Dendritic cell treated with granulocyte-macrophage colony-stimulating factor and Interleukin-4, amounts not matched to agents 40 ng/mL and 50 ng/mL, for 4 days (primary cell): ENCODE measurements around the gene ATP12A.
"Not testable (repeated sequence)": the region's sequence is repeated elsewhere in the genome, so short reads cannot be mapped to it uniquely, and the experiment has no call there.

Experiments used
- H3K27ac Mint-ChIP-seq: one replicate; pipeline ENCODE4 v1.8.0; 2022; ENCODE audit warnings: mild to moderate bottlenecking, mixed read lengths
- H3K27me3 Mint-ChIP-seq: one replicate; pipeline ENCODE4 v1.8.0; 2022; ENCODE audit warnings: mild to moderate bottlenecking, mixed read lengths
- H3K36me3 Mint-ChIP-seq: one replicate; pipeline ENCODE4 v1.8.0; 2022; ENCODE audit warnings: low read depth, mixed read lengths
- H3K4me1 Mint-ChIP-seq: one replicate; pipeline ENCODE4 v1.8.0; 2022; ENCODE audit warnings: low read depth, mixed read lengths
- H3K4me3 Mint-ChIP-seq: one replicate; pipeline ENCODE4 v1.8.0; 2022; ENCODE audit warnings: mild to moderate bottlenecking, moderate library complexity, mixed read lengths
- H3K9me3 Mint-ChIP-seq: one replicate; pipeline ENCODE4 v1.8.0; 2022; ENCODE audit warnings: mixed read lengths
- intact Hi-C: fragments of 100-400 bp; cut with micrococcal nuclease; formaldehyde crosslinking; loops from one replicate; pipeline ENCODE4 v1.15.0; 2022

ATP12A gene

GRCh38 chr13:24716011-24716410, 35.8 kb downstream of the ATP12A start:
- Mint-ChIP-seq H3K27ac (no peak overlapping the region), H3K27me3 (no peaks in the 10 kb centered on the region), H3K36me3 (no peaks in the 10 kb centered on the region), H3K9me3 (no peaks in the 10 kb centered on the region), H3K4me1 (no peaks in the 10 kb centered on the region), H3K4me3 (no peak overlapping the region)
- intact Hi-C loops = no loop called here

- H3K9me3 Mint-ChIP-seq = no peaks in the 10 kb centered on the region
- intact Hi-C loops = no loop called here
- H3K27ac Mint-ChIP-seq = no peak overlapping the region
- H3K27me3 Mint-ChIP-seq = no peaks in the 10 kb centered on the region
- H3K4me1 Mint-ChIP-seq = no peaks in the 10 kb centered on the region
- H3K4me3 Mint-ChIP-seq = no peak overlapping the region
- no peaks in the 10 kb centered on the region for H3K36me3 Mint-ChIP-seq
Observed at GRCh38 chr13:24716446-24716845, 36.2 kb downstream of the ATP12A start.

- Mint-ChIP-seq H3K36me3 (no peaks in the 10 kb centered on the region), H3K4me3 (no peak overlapping the region), H3K27ac (no peak overlapping the region), H3K9me3 (no peaks in the 10 kb centered on the region), H3K4me1 (no peaks in the 10 kb centered on the region), H3K27me3 (no peaks in the 10 kb centered on the region)
- intact Hi-C loops = no loop called here
Observed at GRCh38 chr13:24717217-24717616, 37.0 kb downstream of the ATP12A start.

- no peaks in the 10 kb centered on the region for H3K9me3 Mint-ChIP-seq
- H3K4me3 Mint-ChIP-seq = no peak overlapping the region
- intact Hi-C loops = no loop called here
- H3K27me3 Mint-ChIP-seq = no peaks in the 10 kb centered on the region
- no peaks in the 10 kb centered on the region for H3K36me3 Mint-ChIP-seq
- H3K4me1 Mint-ChIP-seq = no peaks in the 10 kb centered on the region
- H3K27ac Mint-ChIP-seq = no peak overlapping the region
Observed at GRCh38 chr13:24718192-24718965, 38.2 kb downstream of the ATP12A start.

- H3K4me1 Mint-ChIP-seq = no peaks in the 10 kb centered on the region
- no peaks in the 10 kb centered on the region for H3K27me3 Mint-ChIP-seq
- no peaks in the 10 kb centered on the region for H3K36me3 Mint-ChIP-seq
- no peaks in the 10 kb centered on the region for H3K9me3 Mint-ChIP-seq
- H3K4me3 Mint-ChIP-seq = no peak overlapping the region
- intact Hi-C loops = no loop called here
- no peak overlapping the region for H3K27ac Mint-ChIP-seq
Observed at GRCh38 chr13:24719139-24719538, 38.9 kb downstream of the ATP12A start.

- H3K27me3 Mint-ChIP-seq = peaks cover 1% of the 10 kb centered on the region
- no peak overlapping the region for H3K4me3 Mint-ChIP-seq
- no peaks in the 10 kb centered on the region for H3K4me1 Mint-ChIP-seq
- no peak overlapping the region for H3K27ac Mint-ChIP-seq
- H3K36me3 Mint-ChIP-seq = no peaks in the 10 kb centered on the region
- H3K9me3 Mint-ChIP-seq = no peaks in the 10 kb centered on the region
- intact Hi-C loops = no loop called here
Observed at GRCh38 chr13:24723206-24723605, 43.0 kb downstream of the ATP12A start.

- intact Hi-C loops = no loop called here
- H3K27ac Mint-ChIP-seq = no peak overlapping the region
- no peak overlapping the region for H3K4me3 Mint-ChIP-seq
- H3K27me3 Mint-ChIP-seq = peaks cover 1% of the 10 kb centered on the region
- no peaks in the 10 kb centered on the region for H3K36me3 Mint-ChIP-seq
- no peaks in the 10 kb centered on the region for H3K9me3 Mint-ChIP-seq
- no peaks in the 10 kb centered on the region for H3K4me1 Mint-ChIP-seq
Observed at GRCh38 chr13:24724714-24725113, 44.5 kb downstream of the ATP12A start.

GRCh38 chr13:24725379-24725778, 45.2 kb downstream of the ATP12A start:
- H3K36me3 Mint-ChIP-seq = no peaks in the 10 kb centered on the region
- intact Hi-C loops = no loop called here
- no peaks in the 10 kb centered on the region for H3K4me1 Mint-ChIP-seq
- no peak overlapping the region for H3K4me3 Mint-ChIP-seq
- H3K9me3 Mint-ChIP-seq = no peaks in the 10 kb centered on the region
- no peak overlapping the region for H3K27ac Mint-ChIP-seq
- H3K27me3 Mint-ChIP-seq = peaks cover 1% of the 10 kb centered on the region

GRCh38 chr13:24727731-24728601, 47.8 kb downstream of the ATP12A start:
- peaks cover 13% of the 10 kb centered on the region for H3K9me3 Mint-ChIP-seq
- no peak overlapping the region for H3K27ac Mint-ChIP-seq
- no peak overlapping the region for H3K4me3 Mint-ChIP-seq
- H3K4me1 Mint-ChIP-seq = no peaks in the 10 kb centered on the region
- intact Hi-C loops = no loop called here
- H3K36me3 Mint-ChIP-seq = no peaks in the 10 kb centered on the region
- H3K27me3 Mint-ChIP-seq = peaks cover 1% of the 10 kb centered on the region

GRCh38 chr13:24730873-24731567, 50.8 kb downstream of the ATP12A start:
- H3K27me3 Mint-ChIP-seq, H3K4me1 Mint-ChIP-seq, H3K27ac Mint-ChIP-seq, H3K36me3 Mint-ChIP-seq, H3K4me3 Mint-ChIP-seq, intact Hi-C loops: not testable (repeated sequence)
- peaks cover 13% of the 10 kb centered on the region for H3K9me3 Mint-ChIP-seq

- intact Hi-C loops = no loop called here
- no peaks in the 10 kb centered on the region for H3K4me1 Mint-ChIP-seq
- H3K27me3 Mint-ChIP-seq = no peaks in the 10 kb centered on the region
- peaks cover 13% of the 10 kb centered on the region for H3K9me3 Mint-ChIP-seq
- H3K27ac Mint-ChIP-seq = no peak overlapping the region
- no peak overlapping the region for H3K4me3 Mint-ChIP-seq
- H3K36me3 Mint-ChIP-seq = no peaks in the 10 kb centered on the region
Observed at GRCh38 chr13:24734950-24735349, 54.7 kb downstream of the ATP12A start.

GRCh38 chr13:24737042-24737441, 56.8 kb downstream of the ATP12A start:
- Mint-ChIP-seq H3K27ac (no peak overlapping the region), H3K36me3 (no peaks in the 10 kb centered on the region), H3K4me1 (no peaks in the 10 kb centered on the region), H3K27me3 (no peaks in the 10 kb centered on the region), H3K4me3 (no peak overlapping the region), H3K9me3 (no peaks in the 10 kb centered on the region)
- intact Hi-C loops = no loop called here

GRCh38 chr13:24738366-24738847, 58.2 kb downstream of the ATP12A start:
- H3K27ac Mint-ChIP-seq = no peak overlapping the region
- intact Hi-C loops = no loop called here
- H3K9me3 Mint-ChIP-seq = no peaks in the 10 kb centered on the region
- no peaks in the 10 kb centered on the region for H3K36me3 Mint-ChIP-seq
- H3K27me3 Mint-ChIP-seq = no peaks in the 10 kb centered on the region
- no peak overlapping the region for H3K4me3 Mint-ChIP-seq
- H3K4me1 Mint-ChIP-seq = no peaks in the 10 kb centered on the region
